ENCODE measurements around the gene CYB5R2.

The CYB5R2 gene

DNA sequence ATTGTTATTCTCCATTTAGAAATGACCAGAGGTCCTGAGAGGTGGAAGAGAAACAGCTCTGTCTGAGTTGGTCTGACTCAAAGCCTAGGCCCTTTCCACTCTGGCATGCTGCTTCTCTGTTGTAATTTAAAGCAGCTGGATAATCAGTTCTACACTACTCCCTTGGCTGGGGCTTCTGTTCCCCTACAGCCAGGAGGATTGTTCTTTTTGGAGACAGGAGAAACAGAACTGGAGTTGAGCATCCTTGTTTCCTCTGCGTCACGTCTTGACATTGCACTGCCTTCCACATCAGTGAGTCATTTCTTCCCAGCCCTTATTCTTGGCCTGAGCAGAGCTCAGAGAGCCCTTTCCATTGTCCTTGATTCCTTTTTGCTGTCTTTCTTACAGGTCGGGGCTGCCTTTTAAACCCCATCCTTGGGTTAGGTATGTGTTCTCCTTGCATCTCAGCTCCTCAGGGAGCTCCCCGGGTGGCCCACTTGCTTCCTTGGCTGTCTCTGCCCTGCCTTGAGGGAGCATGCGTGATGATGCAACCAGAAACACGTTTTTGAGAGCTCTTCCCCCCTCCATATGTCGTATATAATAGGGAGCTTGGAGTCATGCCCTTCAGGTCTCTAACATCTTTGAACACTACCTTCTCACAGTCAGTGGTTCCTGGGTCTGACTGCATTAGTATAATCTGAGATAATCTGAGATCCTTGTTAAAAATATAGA lies 35.7 kb downstream of the CYB5R2 start:
- DNase-seq (ENCODE audit: low read depth in 2 of 2): no peak

DNA sequence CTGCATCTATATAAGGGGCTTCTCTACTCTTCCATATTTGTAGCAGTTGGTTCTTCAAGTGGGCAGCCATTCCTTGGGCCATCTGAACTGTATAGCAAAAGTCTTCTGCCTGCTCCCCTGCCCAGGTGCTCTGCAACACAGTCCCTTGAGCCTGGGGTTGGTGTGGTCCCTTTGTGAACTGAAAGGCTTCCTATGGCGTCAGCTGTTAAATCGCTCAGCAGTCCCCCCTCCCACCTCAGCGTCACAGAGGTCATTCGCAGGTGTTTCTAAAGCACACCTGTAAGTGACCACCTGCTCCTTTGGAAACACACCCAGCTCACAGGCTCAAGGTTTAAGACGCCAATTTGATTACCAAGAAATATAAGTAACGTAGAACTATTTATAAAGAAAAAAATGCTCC lies 37.0 kb downstream of the CYB5R2 start:
- DNase-seq (ENCODE audit: low read depth in 2 of 2): no peak

DNA sequence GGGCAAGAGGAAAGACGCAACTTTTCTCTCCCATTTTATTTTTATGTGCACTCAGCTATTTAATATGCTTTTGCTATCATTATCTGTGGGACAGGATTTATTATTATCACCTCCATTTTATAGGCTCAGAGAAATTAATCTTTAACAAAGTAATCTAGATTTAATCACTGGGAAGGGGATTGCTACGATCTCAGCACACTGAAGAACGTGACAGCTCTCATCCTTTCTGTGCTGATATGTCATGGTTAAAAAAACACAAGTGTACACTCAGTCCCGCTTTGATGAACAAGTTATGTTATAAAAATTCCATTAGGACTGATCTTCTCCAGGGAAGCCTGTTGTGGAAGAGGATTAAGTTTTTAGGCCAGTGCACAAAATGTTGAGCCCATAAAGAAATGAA lies 37.6 kb downstream of the CYB5R2 start:
- DNase-seq (ENCODE audit: low read depth in 2 of 2): no peak

GRCh38 chr11:7635137-7635536 lies 38.2 kb downstream of the CYB5R2 start:
- DNase-seq (ENCODE audit: low read depth in 2 of 2): no peak

DNA sequence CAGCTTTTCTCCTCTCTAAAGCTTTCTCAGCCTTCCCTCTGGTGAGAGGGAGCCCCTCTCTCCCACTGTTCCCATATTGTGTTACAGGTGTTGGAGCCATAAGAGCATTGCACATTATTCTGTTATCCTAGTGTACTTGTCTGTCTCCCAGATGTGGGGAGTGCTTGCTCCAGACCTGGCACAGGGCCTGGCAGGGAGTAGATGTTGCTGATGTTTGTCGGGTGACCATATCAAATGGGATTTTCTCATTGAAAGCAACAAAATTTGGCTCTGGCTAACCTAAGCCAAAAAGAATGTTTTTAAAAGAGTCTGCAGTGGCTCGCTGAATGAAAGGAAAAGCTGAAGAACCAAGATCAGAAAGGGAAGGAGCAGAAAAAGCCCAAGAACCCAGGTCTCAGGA lies 41.1 kb downstream of the CYB5R2 start:
- no peak for DNase-seq (ENCODE audit: low read depth in 2 of 2)

- DNase-seq (ENCODE audit: low read depth in 2 of 2): no peak
These were observed 43.3 kb downstream of the CYB5R2 start for GRCh38 chr11:7630002-7630401.

GRCh38 chr11:7628660-7629059 lies 44.6 kb downstream of the CYB5R2 start:
- DNase-seq (ENCODE audit: low read depth in 2 of 2): no peak

DNA sequence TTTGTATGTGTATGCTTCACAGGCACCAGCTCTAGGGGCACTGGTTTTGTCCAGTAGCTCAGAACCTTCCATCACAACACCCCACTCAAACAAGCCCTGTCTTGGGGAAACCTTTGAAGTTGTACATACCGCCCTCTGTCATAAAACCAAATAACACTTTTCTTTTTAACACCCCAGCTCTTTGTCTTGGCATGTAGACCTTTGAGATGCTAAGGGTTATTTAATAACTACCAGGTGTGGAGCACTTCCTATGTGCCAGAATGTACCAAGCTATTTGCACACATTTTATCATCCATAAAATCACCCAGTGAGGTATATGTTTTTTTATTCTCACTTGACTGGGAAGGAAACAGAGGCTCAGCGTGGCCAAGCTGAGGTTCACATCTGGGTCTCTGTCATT lies 50.6 kb downstream of the CYB5R2 start:
- no peak for DNase-seq (ENCODE audit: low read depth in 2 of 2)

GRCh38 chr11:7621554-7621953 lies 51.7 kb downstream of the CYB5R2 start:
- no peak for DNase-seq (ENCODE audit: low read depth in 2 of 2)

DNA sequence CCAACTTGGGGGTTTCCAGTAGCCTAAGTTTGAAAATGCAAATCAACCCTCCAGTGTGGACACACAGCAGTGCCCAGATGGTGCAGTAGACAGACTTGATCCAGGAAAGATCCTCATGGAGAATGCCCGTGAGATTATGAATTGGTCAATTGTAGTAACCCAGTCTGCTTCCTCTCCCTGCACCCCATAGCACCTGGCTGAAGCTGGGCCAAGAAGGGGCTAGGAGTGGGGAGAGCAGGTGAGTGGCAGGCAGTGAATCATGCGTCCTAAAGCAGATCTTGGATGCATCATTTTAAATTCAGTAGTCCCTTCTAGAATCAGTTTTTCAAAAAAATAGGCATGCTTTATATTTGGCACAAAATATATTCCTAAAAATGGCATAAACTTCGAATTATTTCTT lies 52.2 kb downstream of the CYB5R2 start:
- no peak for DNase-seq (ENCODE audit: low read depth in 2 of 2)

DNA sequence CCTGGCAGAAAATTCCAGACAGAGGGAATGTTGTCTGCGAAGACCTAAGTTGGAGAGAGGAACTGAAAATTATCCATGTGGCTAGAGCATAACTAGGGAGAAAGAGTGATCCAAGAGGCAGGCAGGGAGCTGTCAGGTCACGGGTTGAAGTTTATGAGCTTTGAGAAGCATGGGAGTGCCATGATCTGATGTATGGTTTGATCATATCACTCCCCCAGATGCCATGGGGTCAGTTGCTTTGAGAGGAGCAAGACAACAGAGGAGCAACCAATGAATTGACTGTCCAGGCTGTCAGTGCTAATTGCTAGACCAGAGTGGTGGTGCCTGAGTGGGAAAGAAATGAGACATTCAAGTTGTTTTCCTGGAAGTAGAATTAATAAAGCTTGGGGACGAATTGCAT lies 54.0 kb downstream of the CYB5R2 start:
- no peak for DNase-seq (ENCODE audit: low read depth in 2 of 2)

DNA sequence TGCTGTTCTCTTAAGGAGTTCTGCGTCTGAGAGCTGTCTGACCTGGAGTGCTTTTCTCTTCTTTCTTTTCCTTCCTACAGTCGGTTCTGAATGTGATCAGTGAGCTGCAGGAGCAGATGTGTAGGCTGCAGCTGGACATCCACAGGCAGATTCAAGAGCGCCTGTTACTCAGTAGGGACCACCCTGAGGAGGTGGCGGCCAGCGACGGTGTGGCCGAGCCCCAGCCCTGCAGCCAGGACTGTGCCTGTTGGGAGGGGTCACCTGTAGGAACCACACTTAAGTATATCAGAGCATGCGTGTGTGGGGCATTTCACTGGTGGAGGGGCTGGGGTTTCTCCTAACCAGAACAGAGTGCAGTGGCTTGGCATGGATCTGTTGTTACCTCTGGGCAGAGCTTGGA lies 56.3 kb downstream of the CYB5R2 start:
- DNase-seq (ENCODE audit: low read depth in 2 of 2): no peak

Data from stimulated activated CD4-positive, alpha-beta T cell treated with anti-CD3 and anti-CD28 coated beads, Interleukin-1b, Interleukin-23, amount 100 ng/mL, for 4 hours (primary cell).